Panc1 (cell line): Measurements from ENCODE around the gene ECT2L. TPM values are rescaled to one million over a fixed set of nuclear protein-coding genes. Genes with fewer than 3 reads are reported as not detected.

Experiments used
- ATAC-seq: fragments of 200-7000 bp; cut with Tn5 transposase; 2 replicates; pipeline ENCODE4 v1.9.1; 2020; ENCODE audit warnings: mild to moderate bottlenecking, moderate library complexity
- BruUV-seq: library from RNA; stranded (reverse); fragments of 400-500 nt; replicated peaks from 2 replicates; lab custom pipeline; 2021; lab: Mats Ljungman, UMichigan
- CTCF ChIA-PET: fragments of 300-600 bp; sonication (Branson Sonifier 250); formaldehyde crosslinking; loops from one replicate; lab custom pipeline; 2022; ENCODE audit warnings: antibody characterized with exemption; lab: Charles Lee
- POLR2A ChIA-PET: fragments of 300-600 bp; sonication (Branson Sonifier 250); formaldehyde crosslinking; loops from one replicate; lab custom pipeline; 2022; ENCODE audit warnings: antibody characterized with exemption; lab: Charles Lee
- DNase-seq: peaks from one replicate; pipeline ENCODE4 v3.0.0-alpha.2; 2010; ENCODE audit warnings: low read depth, low spot score
- H3K27ac ChIP-seq: 2 replicates; pipeline ENCODE4 v1.5.1; 2011; ENCODE audit warnings: mild to moderate bottlenecking, low read length, inconsistent platforms
- H3K27me3 ChIP-seq: fragments of 200-500 bp; sonication (Bioruptor generic); 2 replicates; pipeline ENCODE4 v1.6.0; 2014; ENCODE audit warnings: low read length, inconsistent platforms; ENCODE audit not compliant: control insufficient read depth, insufficient read depth
- H3K36me3 ChIP-seq: fragments of 200-500 bp; sonication (Bioruptor generic); 2 replicates; pipeline ENCODE4 v1.5.1; 2014; ENCODE audit warnings: inconsistent platforms, mild to moderate bottlenecking, low read length, moderate library complexity; ENCODE audit not compliant: control insufficient read depth, insufficient read depth
- H3K4me1 ChIP-seq: 2 replicates; pipeline ENCODE4 v1.5.1; 2011; ENCODE audit warnings: inconsistent platforms, mild to moderate bottlenecking, low read length, moderate library complexity; ENCODE audit not compliant: control insufficient read depth, insufficient read depth
- H3K4me3 ChIP-seq, 2 experiments: 2 replicates each; pipeline ENCODE4 v1.5.1; 2011 to 2012; ENCODE audit warnings: low read depth in 2 of 2, low read length in 2 of 2, mild to moderate bottlenecking in 2 of 2, inconsistent platforms in 1 of 2, moderate library complexity in 1 of 2
- H3K9me3 ChIP-seq: fragments of 200-500 bp; sonication (Bioruptor generic); 2 replicates; pipeline ENCODE4 v1.5.1; 2014; ENCODE audit warnings: low read depth, mild to moderate bottlenecking, inconsistent platforms, low read length, moderate library complexity; ENCODE audit not compliant: control insufficient read depth, insufficient read depth
- CTCF ChIP-seq: fragments of 450-650 bp; IDR thresholded peaks from 2 replicates; pipeline ENCODE4 v1.5.1; 2017; ENCODE audit warnings: mild to moderate bottlenecking
- POLR2AphosphoS5 ChIP-seq: IDR thresholded peaks from 2 replicates; pipeline ENCODE4 v1.6.1; 2012; ENCODE audit warnings: mild to moderate bottlenecking, low read depth, low read length, moderate library complexity
- REST ChIP-seq, 2 experiments: IDR thresholded peaks; 2 replicates each; pipeline ENCODE4 v1.6.1; 2011 to 2012; ENCODE audit warnings: low read depth in 2 of 2, control low read depth in 1 of 2, low read length in 1 of 2, mild to moderate bottlenecking in 1 of 2, moderate library complexity in 1 of 2; ENCODE audit not compliant: insufficient read depth in 1 of 2
- SIN3A ChIP-seq: IDR thresholded peaks from 2 replicates; pipeline ENCODE4 v1.6.1; 2012; ENCODE audit warnings: low read depth, mild to moderate bottlenecking, low read length, moderate library complexity, borderline replicate concordance; ENCODE audit not compliant: insufficient read depth
- TCF7L2 ChIP-seq: IDR thresholded peaks from 2 replicates; pipeline ENCODE4 v1.6.1; 2011; ENCODE audit warnings: mild to moderate bottlenecking, low read depth, low read length, inconsistent platforms
- in situ Hi-C: cut with HindIII; loops from 2 replicates; pipeline ENCODE4 v1.10.0; 2016; ENCODE audit warnings: low sequenced_read_pairs, low pct_unique_long_range_greater_than_20kb
- intact Hi-C: fragments of 100-400 bp; cut with micrococcal nuclease; formaldehyde crosslinking; loops from one replicate; pipeline ENCODE4 v1.10.0; 2022; ENCODE audit not compliant: unreplicated experiment
- total RNA-seq: library from RNA; stranded (reverse); gene quantifications from one replicate; pipeline ENCODE4 v1.2.1, GENCODE V29; 2021; ENCODE audit not compliant: unreplicated experiment

ECT2L gene
- total RNA-seq, 1 experiment from 2014 or later, result not detected

GRCh38 chr6:138803331-138803730, 7.4 kb downstream of the ECT2L start:
- intact Hi-C loops, result no loop called here
- no peak overlapping the region for H3K4me3 ChIP-seq
- no peaks in the 10 kb centered on the region for H3K4me1 ChIP-seq
- no peak for TF ChIP-seq TCF7L2
- no peak for TF ChIP-seq POLR2AphosphoS5
- no peak for TF ChIP-seq REST (IDR thresholded peaks at IDR 0.05; ENCODE audit: insufficient read depth in 1 of 2, low read depth in 2 of 2, low read length in 1 of 2)
- no peak for TF ChIP-seq SIN3A
- no peak for TF ChIP-seq CTCF
- no peaks in the 10 kb centered on the region for H3K9me3 ChIP-seq
- in situ Hi-C loops, result no loop called here
- H3K27me3 ChIP-seq, result peaks cover 6% of the 10 kb centered on the region; the same call in 1 of the 2 replicates
- BruUV-seq, result no TSS peak
- ChIA-PET CTCF (no interaction called here), POLR2A (interaction anchor here (0.7 kb wide), 1 partner anchor 9 kb away, joined by 5 read pairs; no protein-coding TSS in a partner anchor)
- H3K27ac ChIP-seq, result no peak overlapping the region
- no peak for ATAC-seq
- H3K36me3 ChIP-seq, result no peaks in the 10 kb centered on the region
- no peak for DNase-seq

GRCh38 chr6:138803861-138804260, 8.0 kb downstream of the ECT2L start:
- ATAC-seq, result no peak
- intact Hi-C loops (no loop called here), in situ Hi-C loops (no loop called here)
- DNase-seq, result no peak
- no peaks in the 10 kb centered on the region for H3K4me1 ChIP-seq
- H3K27me3 ChIP-seq, result peaks cover 6% of the 10 kb centered on the region; the same call in 1 of the 2 replicates
- ChIA-PET CTCF (no interaction called here), POLR2A (no interaction called here)
- H3K4me3 ChIP-seq, result no peak overlapping the region
- no peaks in the 10 kb centered on the region for H3K9me3 ChIP-seq
- no TSS peak for BruUV-seq
- H3K36me3 ChIP-seq, result no peaks in the 10 kb centered on the region
- no peak overlapping the region for H3K27ac ChIP-seq
- no peak for TF ChIP-seq TCF7L2
- no peak for TF ChIP-seq SIN3A

GRCh38 chr6:138805016-138805765, 9.3 kb downstream of the ECT2L start:
- no peak for TF ChIP-seq POLR2AphosphoS5
- TF ChIP-seq CTCF, result no peak
- TF ChIP-seq SIN3A, result no peak
- TF ChIP-seq TCF7L2, result no peak
- no peak for TF ChIP-seq REST (IDR thresholded peaks at IDR 0.05; ENCODE audit: insufficient read depth in 1 of 2, low read depth in 2 of 2, low read length in 1 of 2)
- BruUV-seq, result no TSS peak
- Histone ChIP-seq H3K27ac (no peak overlapping the region), H3K4me1 (no peaks in the 10 kb centered on the region), H3K36me3 (no peaks in the 10 kb centered on the region), H3K9me3 (no peaks in the 10 kb centered on the region), H3K27me3 (peaks cover 6% of the 10 kb centered on the region; the same call in 1 of the 2 replicates), H3K4me3 (no peak overlapping the region)
- ATAC-seq (no peak), DNase-seq (no peak)
- intact Hi-C loops (no loop called here), in situ Hi-C loops (no loop called here)
- CTCF ChIA-PET, result interaction anchor here (0.5 kb wide), 1 partner anchor 38 kb away, joined by 3 read pairs; no protein-coding TSS in a partner anchor
- POLR2A ChIA-PET, result no interaction called here
